Raji (cell line): Measurements from ENCODE around the gene SULT1C3.

ENCODE experiments used
- POLR2A ChIP-seq: IDR thresholded peaks from 2 replicates; pipeline ENCODE4 v1.6.1; 2011; ENCODE audit warnings: low read depth, low read length, control low read depth; ENCODE audit not compliant: insufficient read depth

The SULT1C3 gene

DNA sequence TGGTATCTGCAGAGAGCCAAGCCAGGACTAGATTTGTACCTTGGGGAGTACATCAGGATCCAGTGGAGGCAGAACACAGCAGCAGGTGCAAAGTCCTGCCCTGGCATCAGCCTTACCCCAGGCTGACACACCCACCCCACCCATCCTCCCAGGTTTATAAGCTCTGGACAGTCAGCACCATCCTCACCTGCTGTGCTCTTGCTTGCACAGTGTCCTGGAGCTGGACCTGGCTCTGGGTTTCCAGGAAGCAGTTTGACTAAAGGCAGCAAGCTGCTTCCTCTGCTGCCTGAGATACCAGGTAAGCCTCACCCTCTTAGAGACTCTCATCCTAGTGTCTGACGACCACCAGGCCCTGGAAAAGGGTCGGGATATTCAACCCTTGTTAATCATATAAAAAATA is at the start of gene SULT1C3:
Gene SULT1C3, plus strand, starts transcription at position 183 of the 400 bp plus-strand sequence. CDS start 7,227 bp downstream, outside the sequence.
- TF ChIP-seq POLR2A = no peak

DNA sequence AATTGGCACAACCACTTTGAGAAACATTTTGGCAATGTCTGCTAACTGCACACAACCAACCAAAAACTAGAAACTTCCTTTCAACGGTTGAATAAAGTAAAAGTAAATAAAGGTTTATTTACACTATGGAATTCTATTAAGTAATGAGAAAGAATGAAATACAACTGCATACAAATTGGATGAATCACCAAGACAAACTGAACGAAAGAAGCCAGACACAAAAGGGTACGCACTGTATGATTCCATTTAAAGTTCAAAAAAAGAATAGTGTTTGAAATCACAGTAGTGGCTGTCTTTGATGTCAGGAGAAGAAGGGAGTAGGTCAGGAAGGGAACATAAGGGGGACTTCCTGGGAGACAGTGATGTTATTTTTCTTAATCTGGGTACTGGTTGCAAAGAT is 46.5 kb upstream of the SULT1C3 start:
- no peak for TF ChIP-seq POLR2A

DNA sequence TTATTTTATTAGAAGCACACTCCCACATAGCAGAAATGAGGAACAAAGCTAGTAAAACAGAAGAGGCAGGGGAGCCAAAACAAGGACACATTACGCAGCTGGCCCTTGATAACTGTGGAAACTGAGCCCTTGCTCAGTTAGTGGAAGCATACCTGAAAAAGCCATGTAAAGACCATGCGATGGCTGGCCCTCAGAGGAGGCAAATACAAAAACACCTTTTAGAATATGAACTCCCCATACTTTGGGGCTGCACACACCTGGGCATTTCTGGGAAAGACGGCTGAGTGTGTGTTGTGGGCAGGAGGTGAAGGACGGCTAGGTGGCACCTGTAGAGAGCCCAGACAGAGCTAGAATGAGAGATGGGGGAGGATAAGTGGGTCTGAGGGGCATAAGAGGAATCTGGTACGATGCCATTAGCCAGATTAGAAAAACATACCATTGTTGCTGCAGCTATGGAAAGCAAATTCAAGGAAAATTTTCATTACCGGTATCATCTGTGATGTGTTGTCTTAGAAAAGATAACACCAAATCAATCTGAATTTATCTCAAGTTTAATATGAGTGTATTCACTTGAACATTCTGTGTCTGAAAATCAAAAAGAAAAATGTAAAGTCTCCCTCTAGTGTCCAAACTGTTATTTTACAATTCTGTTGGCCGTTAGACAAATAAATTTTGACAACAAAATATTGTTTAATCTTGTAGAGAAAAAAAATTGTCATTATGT is 45.2 kb upstream of the SULT1C3 start:
- no peak for TF ChIP-seq POLR2A

DNA sequence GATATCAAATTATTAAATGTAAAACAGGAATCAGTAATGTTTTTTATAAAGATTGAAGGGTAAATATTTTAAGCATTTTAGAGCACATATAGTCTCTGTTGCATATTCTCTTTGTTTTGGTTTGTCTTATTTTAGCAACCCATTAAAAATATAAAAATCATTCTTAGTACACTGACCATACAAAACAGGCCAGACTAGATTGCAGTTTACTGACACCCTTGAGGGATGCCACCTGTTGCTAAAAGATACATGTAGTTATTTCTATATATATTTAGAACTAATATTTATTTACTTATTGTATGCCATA is 44.7 kb upstream of the SULT1C3 start:
- TF ChIP-seq POLR2A = no peak

DNA sequence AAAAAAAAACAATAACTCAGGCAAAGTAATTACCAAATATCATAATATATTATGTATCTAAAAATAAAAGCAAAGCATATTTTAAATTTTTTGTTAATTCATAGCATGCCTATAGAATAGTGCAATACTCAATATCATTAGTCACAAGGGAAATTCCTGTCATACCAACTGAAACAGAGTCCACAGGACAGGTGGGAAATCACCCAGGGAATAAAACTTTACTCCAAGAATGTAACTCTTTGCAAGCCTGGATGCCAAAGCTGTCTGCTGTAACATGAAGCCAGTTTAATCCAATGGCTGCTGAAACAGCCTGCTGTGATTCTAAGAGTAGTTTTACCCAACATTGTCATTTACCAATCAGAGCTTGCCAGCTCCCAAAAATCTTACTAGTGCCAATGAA is 40.0 kb upstream of the SULT1C3 start:
- no peak for TF ChIP-seq POLR2A

DNA sequence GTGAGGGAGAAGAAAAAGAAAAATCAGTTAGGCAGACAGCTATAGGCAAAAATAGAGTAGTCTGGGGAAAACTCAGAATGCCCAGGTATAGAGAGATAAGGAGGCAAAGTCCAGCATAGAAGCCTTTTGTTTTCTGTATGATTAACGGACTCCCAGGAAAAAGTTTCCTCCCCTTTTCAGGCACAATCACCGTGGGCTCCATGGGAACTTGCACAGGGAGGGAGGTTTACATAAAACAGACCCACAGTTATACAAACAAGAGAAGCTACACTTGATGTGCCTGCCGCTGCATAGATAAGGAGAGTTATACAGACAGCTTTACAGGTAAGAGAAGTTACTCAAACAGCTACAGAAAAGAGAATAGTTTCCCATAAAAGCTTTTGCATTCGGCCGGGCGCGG is 39.2 kb upstream of the SULT1C3 start:
- TF ChIP-seq POLR2A = no peak

DNA sequence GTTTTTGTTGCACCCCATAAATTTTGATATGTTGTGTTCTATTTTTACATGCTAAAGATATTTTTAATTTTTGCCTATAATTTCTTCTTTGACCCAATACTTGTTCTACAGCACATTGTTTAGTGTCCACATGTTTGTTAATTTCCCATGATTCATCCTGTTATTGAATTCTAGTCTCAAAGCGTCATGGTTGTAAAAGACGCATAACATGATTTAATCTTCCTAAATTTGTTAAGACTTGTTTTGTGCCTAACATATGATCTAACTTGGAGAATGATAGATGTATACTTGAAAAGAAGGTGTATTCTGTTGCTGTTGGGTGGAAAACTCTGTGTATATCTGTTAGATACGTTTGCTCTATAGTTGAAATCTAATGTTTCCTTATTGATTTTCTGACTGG is 27.1 kb upstream of the SULT1C3 start:
- TF ChIP-seq POLR2A = no peak

DNA sequence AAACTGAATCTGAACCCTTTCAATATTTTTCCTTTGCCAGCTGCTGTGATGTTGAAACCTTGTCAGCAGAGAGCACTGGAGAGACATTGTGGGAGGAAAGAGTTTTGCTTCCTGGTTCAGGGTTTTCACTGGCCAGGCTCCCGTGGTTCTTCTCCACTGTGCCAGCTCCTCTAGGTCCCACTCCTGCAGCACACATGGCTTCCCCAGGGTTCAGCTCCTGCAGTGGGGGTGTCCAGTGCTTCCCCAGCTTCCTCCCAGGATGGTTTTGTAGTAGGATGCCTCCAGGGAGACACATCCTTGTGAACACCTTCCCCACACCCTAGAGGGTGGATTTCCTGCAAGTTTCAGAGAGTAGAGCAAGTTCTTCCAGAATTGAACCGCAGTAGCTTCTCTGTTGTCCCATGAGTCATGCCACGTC is 24.0 kb upstream of the SULT1C3 start:
- no peak for TF ChIP-seq POLR2A

DNA sequence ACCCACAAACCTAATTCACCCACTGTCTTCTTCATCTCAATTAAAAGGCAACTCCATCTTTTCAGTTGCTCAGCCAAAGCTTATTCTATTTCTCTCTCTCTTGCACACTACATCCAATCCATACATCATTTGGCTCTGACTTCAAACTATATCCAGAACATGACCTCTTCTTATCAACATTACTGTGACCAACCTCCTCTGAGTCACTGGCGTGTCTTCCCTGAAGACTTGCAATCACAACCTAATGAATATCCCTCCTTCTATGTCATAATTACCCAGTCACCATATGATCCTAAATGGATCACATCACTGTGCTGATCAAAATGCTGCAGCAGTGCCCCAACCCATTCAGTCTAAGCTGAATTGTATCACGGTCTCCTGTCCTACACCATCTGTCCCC is 22.6 kb upstream of the SULT1C3 start:
- TF ChIP-seq POLR2A = no peak

DNA sequence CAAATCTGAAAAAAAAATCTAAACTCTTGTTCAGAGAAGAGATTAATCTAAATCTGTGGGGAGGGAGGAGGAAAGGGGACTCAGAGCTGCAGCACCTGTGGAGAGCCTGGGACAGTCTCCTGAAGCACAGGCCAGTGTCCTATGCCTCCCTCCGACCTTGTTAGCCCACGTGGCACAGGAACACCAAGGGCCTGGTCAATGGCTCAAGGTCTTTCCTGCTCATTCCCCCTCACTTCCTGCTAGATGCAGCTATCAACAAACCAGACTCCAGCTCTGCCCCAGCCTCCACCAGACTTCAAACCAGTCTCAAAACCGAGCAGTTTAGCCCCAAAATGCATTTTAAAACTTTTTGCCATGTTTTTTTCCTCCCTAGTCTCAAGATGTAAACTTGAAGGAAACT is 20.1 kb upstream of the SULT1C3 start:
- TF ChIP-seq POLR2A = no peak

DNA sequence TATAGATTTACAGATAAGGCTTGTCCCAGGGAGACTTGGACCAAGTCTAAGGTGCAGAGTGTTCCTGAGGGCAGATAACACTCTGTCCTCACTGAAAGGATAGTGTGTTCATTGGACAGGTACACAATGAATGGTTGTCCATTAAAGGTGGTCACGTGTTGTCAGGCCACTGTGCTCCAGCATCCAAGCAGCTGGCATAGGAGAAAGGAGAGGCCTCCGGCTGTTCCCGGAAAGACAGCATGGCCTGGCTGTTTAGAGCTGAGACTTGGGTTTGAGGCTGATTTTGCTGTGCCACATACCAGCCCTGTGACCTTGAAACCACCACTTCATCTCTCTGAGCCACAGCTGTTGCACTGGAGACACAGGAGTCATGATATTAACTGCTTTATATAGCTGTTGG is 19.6 kb upstream of the SULT1C3 start:
- no peak for TF ChIP-seq POLR2A

DNA sequence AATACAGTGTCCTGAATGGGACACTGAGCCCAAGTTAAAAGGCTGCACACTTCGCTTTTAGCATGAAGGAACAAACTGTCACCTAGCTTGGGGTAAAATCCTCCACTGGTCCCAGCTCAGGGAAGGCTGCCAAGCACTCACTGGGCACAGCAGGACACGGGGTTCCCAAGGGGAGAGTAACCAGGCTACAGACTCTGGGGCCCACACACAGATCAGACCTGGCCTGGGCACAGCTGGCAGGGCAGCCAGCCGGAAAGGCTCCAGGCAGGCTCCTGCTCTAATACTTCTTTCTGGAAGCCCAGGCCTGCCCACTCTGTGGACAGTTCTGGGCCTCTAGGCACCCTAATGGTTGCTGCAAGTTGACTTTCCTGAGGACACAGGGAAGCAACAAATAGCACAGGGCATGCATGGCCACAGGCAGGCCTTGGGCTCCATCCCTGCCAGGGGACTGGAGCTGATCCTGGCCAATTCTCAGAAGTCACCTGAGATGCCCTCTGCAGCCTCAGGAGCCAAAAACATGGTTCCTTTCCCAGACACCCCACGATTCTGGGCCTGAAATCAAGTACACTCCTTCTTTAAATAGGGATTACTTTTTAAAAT is 18.7 kb upstream of the SULT1C3 start:
- TF ChIP-seq POLR2A = no peak

DNA sequence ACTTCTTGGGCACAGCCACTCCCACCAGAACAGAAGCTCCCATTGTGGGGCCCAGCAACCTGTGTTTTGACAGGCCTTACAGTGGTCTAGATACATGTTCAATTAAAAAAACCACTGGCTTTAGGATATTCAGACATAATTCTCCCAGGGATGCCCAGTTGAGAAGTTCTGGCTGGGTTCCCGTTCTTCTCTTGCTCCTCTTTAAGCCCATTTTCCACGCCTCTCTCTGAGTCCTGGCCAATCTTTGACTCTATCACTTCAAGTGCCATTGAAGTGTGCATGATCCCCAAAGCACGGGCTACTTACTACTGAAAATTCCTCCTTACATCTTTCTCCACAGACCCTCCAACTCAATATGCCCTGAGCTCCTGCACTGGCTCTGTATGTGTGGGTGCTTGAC is 17.5 kb upstream of the SULT1C3 start:
- no peak for TF ChIP-seq POLR2A

DNA sequence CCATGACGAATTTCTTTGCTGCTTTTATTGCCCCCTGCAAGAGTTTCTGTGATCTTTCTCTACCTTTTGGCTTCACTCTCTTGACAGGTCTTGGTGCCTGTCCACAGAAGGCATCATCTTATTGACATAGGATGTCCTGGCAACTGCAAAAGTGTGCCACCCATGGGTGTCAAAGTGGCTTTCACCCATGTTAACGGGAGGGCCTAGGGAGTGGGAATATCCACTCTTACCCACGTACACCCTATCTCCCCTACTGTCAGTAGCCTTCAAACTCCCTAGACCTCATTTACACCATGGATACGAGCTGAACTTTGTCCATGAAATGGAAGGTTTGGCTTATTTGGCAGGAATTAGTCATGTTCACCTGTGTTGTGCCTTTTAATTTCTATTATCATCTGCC is 16.2 kb upstream of the SULT1C3 start:
- TF ChIP-seq POLR2A = no peak

DNA sequence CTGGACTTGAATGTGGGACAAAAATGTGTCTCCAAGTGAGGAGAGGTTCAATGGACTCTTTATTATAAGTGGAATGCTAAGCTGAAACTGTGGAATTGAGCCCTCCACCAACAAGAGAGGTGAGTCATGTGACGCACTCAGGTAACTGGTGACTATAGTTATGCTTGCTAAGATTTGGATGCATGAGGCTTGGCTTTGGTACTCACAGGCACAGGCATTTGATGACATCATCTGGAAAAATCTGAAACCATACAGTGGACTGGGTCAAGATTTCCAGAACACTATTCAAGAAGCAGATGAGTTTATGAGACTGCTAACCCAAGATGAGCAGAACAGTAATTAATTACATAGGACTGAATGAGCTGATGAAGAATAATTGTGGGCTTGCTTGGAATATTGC is 15.7 kb upstream of the SULT1C3 start:
- TF ChIP-seq POLR2A = no peak

DNA sequence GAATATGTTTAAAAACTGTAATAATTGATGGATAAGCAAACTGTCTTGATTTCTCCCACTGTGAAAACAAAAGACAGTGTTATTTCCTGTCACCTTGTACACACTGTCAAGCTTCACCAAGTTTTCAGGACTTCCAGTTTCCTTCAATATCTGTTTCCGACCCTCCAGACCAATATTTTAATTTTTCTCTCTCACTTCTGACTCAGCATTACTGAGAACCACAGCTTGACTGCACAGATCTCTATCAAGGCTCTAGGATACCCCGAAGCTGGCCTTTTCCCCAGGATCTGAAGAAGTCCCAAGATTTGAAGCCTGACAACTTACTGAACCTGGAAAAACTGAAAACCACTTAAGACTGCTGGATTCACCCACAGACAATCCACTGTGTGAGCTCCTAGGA is 13.2 kb upstream of the SULT1C3 start:
- no peak for TF ChIP-seq POLR2A

DNA sequence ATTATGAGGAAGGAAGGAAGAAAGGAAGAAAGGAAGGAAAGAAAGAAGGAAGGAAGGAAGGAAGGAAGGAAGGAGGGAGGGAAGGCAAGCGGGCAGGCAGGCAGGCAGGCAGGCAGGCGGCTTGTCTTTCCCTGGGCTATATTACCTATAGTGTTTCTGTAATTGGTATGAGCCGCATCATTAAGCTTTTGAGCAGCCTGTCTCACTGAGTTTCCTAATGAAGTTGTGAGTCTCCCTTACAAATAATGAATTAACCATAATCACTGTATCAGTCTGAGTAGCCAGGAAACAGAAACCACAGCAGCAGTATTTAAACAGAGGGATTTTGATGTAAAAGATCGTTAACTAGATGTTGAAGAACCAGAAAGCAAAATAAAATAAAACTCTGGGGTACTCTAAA is 11.8 kb upstream of the SULT1C3 start:
- no peak for TF ChIP-seq POLR2A
